GM12878 (cell line): ENCODE measurements around the gene SHB. TPM values are rescaled to one million over a fixed set of nuclear protein-coding genes. Genes with fewer than 3 reads are reported as not detected.
A peak's percentile ranks its signal among the peaks of the same experiment; 100 is the strongest.

Experiments
- ATAC-seq: fragments of 200-7000 bp; cut with Tn5 transposase; 3 replicates; pipeline ENCODE4 v1.9.1; 2020; ENCODE audit warnings: mild to moderate bottlenecking, moderate library complexity
- BruUV-seq: library from RNA; stranded (reverse); fragments of 400-500 nt; replicated peaks from 2 replicates; lab custom pipeline; 2021; lab: Mats Ljungman, UMichigan
- CTCF ChIA-PET: fragments of 300-600 bp; sonication (Branson Sonifier 250); formaldehyde crosslinking; extraction: SDS; loops from one replicate; lab custom pipeline; 2021; ENCODE audit warnings: inconsistent platforms; lab: Yijun Ruan, JAX
- POLR2A ChIA-PET: fragments of 350-600 bp; formaldehyde crosslinking; extraction: SDS; loops from one replicate; lab custom pipeline; 2021; ENCODE audit warnings: inconsistent platforms; lab: Charles Lee
- RAD21 ChIA-PET: fragments of 300-600 bp; sonication (Branson Sonifier 250); formaldehyde crosslinking; loops from one replicate; lab custom pipeline; 2023; ENCODE audit warnings: antibody characterized with exemption; ENCODE audit not compliant: unreplicated experiment; lab: Charles Lee
- SMC1A ChIA-PET: fragments of 300-600 bp; sonication (Branson Sonifier 250); formaldehyde crosslinking; loops from one replicate; lab custom pipeline; 2023; ENCODE audit not compliant: unreplicated experiment, uncharacterized antibody; lab: Charles Lee
- DNase-seq: peaks from one replicate; pipeline ENCODE4 v3.0.0-alpha.2; 2011; ENCODE audit warnings: low read depth, low spot score
- FAIRE-seq: peaks from 3 replicates; lab custom pipeline; 2011; peaks lifted over from hg19 to GRCh38; lab: Jason Lieb, UNC
- H2AFZ ChIP-seq: 2 replicates; pipeline ENCODE4 v1.6.0; 2011; ENCODE audit warnings: low read depth, low read length, control low read depth; ENCODE audit not compliant: control insufficient read depth
- H3K27ac ChIP-seq: 2 replicates; pipeline ENCODE4 v1.5.1; 2011; ENCODE audit warnings: control low read depth; ENCODE audit not compliant: control insufficient read depth, insufficient read depth
- H3K27me3 ChIP-seq, 2 experiments: replicated peaks in 1 of 2; 2 replicates each; pipeline versions ENCODE4 v1.6.0 to v1.6.1; 2011; ENCODE audit warnings: low read length in 1 of 2; ENCODE audit not compliant: control insufficient read depth in 2 of 2, insufficient read depth in 2 of 2
- H3K36me3 ChIP-seq, 2 experiments: 2 replicates each; pipeline ENCODE4 v1.5.1; 2011; ENCODE audit warnings: low read length in 1 of 2; ENCODE audit not compliant: control insufficient read depth in 2 of 2, insufficient read depth in 2 of 2
- H3K4me1 ChIP-seq: 2 replicates; pipeline ENCODE4 v1.6.1; 2011; ENCODE audit warnings: mild to moderate bottlenecking, low read length, moderate library complexity, mixed read lengths; ENCODE audit not compliant: control insufficient read depth, insufficient read depth
- H3K4me2 ChIP-seq: 2 replicates; pipeline ENCODE4 v1.6.0; 2011; ENCODE audit warnings: control low read depth; ENCODE audit not compliant: control insufficient read depth, insufficient read depth
- H3K4me3 ChIP-seq: fragments of 200-600 bp; sonication (generic); 2 replicates; pipeline ENCODE4 v1.5.1; 2016
- H3K79me2 ChIP-seq: 2 replicates; pipeline ENCODE4 v1.6.0; 2011; ENCODE audit warnings: low read length; ENCODE audit not compliant: control insufficient read depth, insufficient read depth
- H3K9ac ChIP-seq: 2 replicates; pipeline ENCODE4 v1.8.0; 2011; ENCODE audit warnings: low read length, control low read depth, mixed read lengths; ENCODE audit not compliant: control insufficient read depth, insufficient read depth
- H3K9me3 ChIP-seq: replicated peaks from 3 replicates; pipeline ENCODE4 v1.5.1; 2011; ENCODE audit warnings: mild to moderate bottlenecking, low read length; ENCODE audit not compliant: control insufficient read depth, insufficient read depth
- H4K20me1 ChIP-seq: 2 replicates; pipeline ENCODE4 v1.6.0; 2011; ENCODE audit not compliant: control insufficient read depth, insufficient read depth
- BCL3 ChIP-seq: IDR thresholded peaks from 2 replicates; pipeline ENCODE4 v1.6.1; 2011; ENCODE audit warnings: borderline replicate concordance, low read depth, mild to moderate bottlenecking, moderate library complexity, low read length; ENCODE audit not compliant: insufficient read depth, poor library complexity, severe bottlenecking
- CTCF ChIP-seq, 3 experiments: IDR thresholded peaks in 2 of 3; conservative IDR thresholded peaks in 1 of 3; 2 replicates each; pipeline ENCODE4 v1.5.1; 2011; ENCODE audit warnings: low read depth in 3 of 3, low read length in 3 of 3, mild to moderate bottlenecking in 3 of 3, control low read depth in 2 of 3, moderate library complexity in 2 of 3, inconsistent platforms in 1 of 3, mixed read lengths in 1 of 3; ENCODE audit not compliant: control insufficient read depth in 2 of 3, insufficient read depth in 1 of 3; ENCODE audit errors: extremely low read depth in 1 of 3
- FOXM1 ChIP-seq: IDR thresholded peaks from 2 replicates; pipeline ENCODE4 v1.6.1; 2012; ENCODE audit warnings: low read depth, mild to moderate bottlenecking, inconsistent platforms, low read length, moderate library complexity
- TBL1XR1 ChIP-seq: IDR thresholded peaks from 2 replicates; pipeline ENCODE4 v1.6.1; 2012; ENCODE audit warnings: low read depth, low read length, improper control_type of control experiment
- WGBS: methylation state at CpG from one replicate; pipeline ENCODE4 v1.1.6; 2016; ENCODE audit warnings: low lambda C conversion rate; ENCODE audit not compliant: insufficient replicate concordance, insufficient coverage; ENCODE audit errors: missing lambda C conversion rate; 5-methylcytosine and 5-hydroxymethylcytosine counted together
- in situ Hi-C: fragments of 300-500 bp; cut with MboI; formaldehyde crosslinking; loops from 9 replicates; pipeline ENCODE4 v1.14.3; 2018; ENCODE audit warnings: mixed read lengths
- intact Hi-C: fragments of 100-400 bp; cut with micrococcal nuclease; formaldehyde crosslinking; loops from one replicate; pipeline ENCODE4 v1.14.2; 2022; ENCODE audit not compliant: unreplicated experiment
- polyA plus RNA-seq, 11 experiments: library from polyadenylated mRNA; depleted of rRNA in 4 of 11; unstranded in 6 of 11; stranded (reverse) in 5 of 11; fragments of >200 nt; fragmentation: Nextera tagmentation in 4 of 11; fragmentation: Illumina TruSeq in 1 of 11; extraction: Ambion mirVana in 4 of 11; extraction: Trizol in 1 of 11; gene quantifications; 1 replicate in 1 of 11; 2 replicates in 10 of 11; pipeline versions ENCODE4 v1.2.1 to v1.2.3, GENCODE V29; 2011 to 2016; ENCODE audit warnings: inconsistent platforms in 2 of 11, missing spikeins in 2 of 11, low read depth in 1 of 11
- total RNA-seq, 4 experiments: library from RNA; depleted of rRNA in 3 of 4; stranded (reverse); fragments of >200 nt in 3 of 4; fragmentation: Illumina TruSeq in 1 of 4; extraction: Trizol in 1 of 4; gene quantifications; 2 replicates each; pipeline versions ENCODE4 v1.2.1 to v1.2.3, GENCODE V29; 2013 to 2021

SHB gene
- total and polyA plus RNA-seq, 10 of the 15 experiments (the other 5 are each of a cell fraction or from before 2014, with no cell fraction given), result 0.29 to 6.2 (median 1.3) TPM

GRCh38 chr9:38026021-38026809, 42.8 kb downstream of the SHB start:
- ATAC-seq (no peak), DNase-seq (no peak), FAIRE-seq (no peak)
- Histone ChIP-seq H3K4me3 (no peak overlapping the region), H2AFZ (no peak overlapping the region), H3K4me1 (peaks cover 5% of the 10 kb centered on the region; the same call in 1 of the 2 replicates), H3K9ac (no peak overlapping the region), H3K36me3 (no peaks in the 10 kb centered on the region), H3K79me2 (no peaks in the 10 kb centered on the region), H3K27ac (no peak overlapping the region), H3K9me3 (no peaks in the 10 kb centered on the region), H3K27me3 (no peaks in the 10 kb centered on the region), H3K4me2 (no peak overlapping the region), H4K20me1 (no peaks in the 10 kb centered on the region)
- ChIA-PET POLR2A (interaction anchor here (1.4 kb wide), 1 partner anchor 29 kb away, joined by 3 read pairs; no protein-coding TSS in a partner anchor), SMC1A (interaction anchor here (0.7 to 0.8 kb wide), 2 partner anchors 27 to 32 kb away, joined by 3 read pairs; no protein-coding TSS in a partner anchor), CTCF (interaction anchor here (1.1 to 1.5 kb wide), 2 partner anchors 35 to 367 kb away, joined by 3 read pairs; no protein-coding TSS in a partner anchor), RAD21 (interaction anchor here (0.9 kb wide), 1 partner anchor 22 kb away, joined by 3 read pairs; no protein-coding TSS in a partner anchor)
- no TSS peak for BruUV-seq
- in situ Hi-C loops (no loop called here), intact Hi-C loops (no loop called here)
- WGBS, result 62% methylated on average over 18 of the region's 18 CpGs
- TF ChIP-seq CTCF (IDR thresholded peaks at IDR 0.05 in 2 of 3, conservative IDR thresholded peaks at IDR 0.05 in 1 of 3; ENCODE audit: control insufficient read depth in 2 of 3, extremely low read depth in 1 of 3, insufficient read depth in 1 of 3, low read depth in 3 of 3, low read length in 3 of 3), result no peak
- no peak for TF ChIP-seq FOXM1
- TF ChIP-seq TBL1XR1, result no peak
- TF ChIP-seq BCL3, result peak; percentile 32
